Uterus (tissue), 4 donors: ENCODE results near the gene VWCE. TPM values are rescaled to one million over a fixed set of nuclear protein-coding genes. Genes with fewer than 3 reads are reported as not detected.

Experiments
- DNase-seq, 2 donors: peaks; one replicate each; pipeline ENCODE4 v3.0.0-alpha.2; 2019 to 2020
- H3K27ac ChIP-seq, 2 donors: fragments of 200-600 bp; sonication (generic); 1 replicate in 1 of 2; 2 replicates in 1 of 2; pipeline ENCODE4 v1.5.1; 2016 to 2018
- H3K27me3 ChIP-seq, 2 donors: fragments of 200-600 bp; sonication (generic); one replicate each; pipeline ENCODE4 v1.5.1; 2018 to 2019; ENCODE audit warnings: control low read depth in 1 of 2
- H3K36me3 ChIP-seq, 2 donors: fragments of 200-600 bp; sonication (generic); one replicate each; pipeline ENCODE4 v1.5.1; 2019; ENCODE audit warnings: control low read depth in 1 of 2
- H3K4me1 ChIP-seq, 2 donors: fragments of 200-600 bp; sonication (generic); one replicate each; pipeline ENCODE4 v1.5.1; 2018 to 2019; ENCODE audit warnings: control low read depth in 1 of 2
- H3K4me3 ChIP-seq, 2 donors: fragments of 200-600 bp; sonication (generic); 1 replicate in 1 of 2; 2 replicates in 1 of 2; pipeline ENCODE4 v1.5.1; 2018 to 2019; ENCODE audit warnings: mild to moderate bottlenecking in 1 of 2
- H3K9me3 ChIP-seq, 2 donors: fragments of 200-600 bp; sonication (generic); one replicate each; pipeline ENCODE4 v1.5.1; 2019; ENCODE audit warnings: control low read depth in 1 of 2
- CTCF ChIP-seq, 4 experiments: fragments of 200-600 bp in 2 of 4; fragments of 450-650 bp in 2 of 4; sonication (generic) in 2 of 4; IDR thresholded peaks; one replicate each; pipeline ENCODE4 v1.5.1; 2016 to 2019; ENCODE audit warnings: antibody characterized with exemption in 4 of 4, mild to moderate bottlenecking in 2 of 4, moderate library complexity in 1 of 4
- POLR2A ChIP-seq, 2 donors: fragments of 450-650 bp; IDR thresholded peaks; one replicate each; pipeline ENCODE4 v1.6.1; 2016; ENCODE audit warnings: antibody characterized with exemption in 2 of 2, mild to moderate bottlenecking in 1 of 2, moderate library complexity in 1 of 2
- intact Hi-C: fragments of 100-400 bp; cut with DNase I; formaldehyde crosslinking; loops from one replicate; pipeline ENCODE4 v1.15.1; 2023; ENCODE audit warnings: low total_unique reads
- total RNA-seq, 4 donors: library from RNA; depleted of rRNA in 3 of 4; stranded (reverse); fragments of >200 nt in 3 of 4; gene quantifications; one replicate each; pipeline versions ENCODE4 v1.1.0 to v1.2.4, GENCODE V29; 2014 to 2023
- donor health status: DM: yes; HTN: yes; CAD: no.

The VWCE gene
- total RNA-seq, 4 donors from 2014 or later, result 0.51 to 6.5 (median 1.2) TPM

DNA sequence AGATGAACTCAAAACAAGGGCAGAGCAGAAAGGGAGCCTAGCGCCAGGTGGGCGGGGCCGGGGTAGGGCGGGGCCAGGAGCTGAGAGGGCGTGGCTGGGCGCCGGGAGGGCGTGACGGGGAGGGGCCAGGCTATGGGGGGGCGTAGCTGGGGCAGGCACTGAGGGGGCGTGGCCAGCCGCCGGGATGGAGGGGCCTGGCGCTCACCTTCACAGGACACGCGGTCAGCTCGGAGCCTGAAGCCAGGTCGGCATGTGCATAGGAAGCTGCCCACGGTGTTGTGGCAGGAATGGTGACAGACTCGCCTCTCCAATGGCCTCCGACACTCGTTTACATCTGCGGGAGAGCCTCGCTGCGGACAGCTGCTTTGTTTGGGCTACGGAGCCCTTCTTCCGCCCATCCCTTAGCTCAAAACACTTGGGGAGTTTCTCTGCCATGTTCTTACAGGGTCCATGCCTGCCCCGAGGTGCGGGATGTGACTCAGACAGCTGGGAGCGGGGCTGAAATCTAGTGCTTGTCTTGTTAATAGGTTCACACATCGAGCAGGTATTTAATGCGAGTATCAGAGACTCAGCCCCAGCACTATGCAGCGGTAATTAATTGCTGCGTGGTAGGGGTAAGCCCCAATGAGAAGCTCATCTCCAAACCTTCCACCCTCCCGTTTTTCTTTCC, 13.4 kb downstream of the VWCE start:
- peak; percentile 48 to 49 for DNase-seq
- no peak overlapping the region for H3K4me3 ChIP-seq
- TF ChIP-seq POLR2A (IDR thresholded peaks at IDR 0.05) (no peak), CTCF (IDR thresholded peaks at IDR 0.05) (no peak)

DNA sequence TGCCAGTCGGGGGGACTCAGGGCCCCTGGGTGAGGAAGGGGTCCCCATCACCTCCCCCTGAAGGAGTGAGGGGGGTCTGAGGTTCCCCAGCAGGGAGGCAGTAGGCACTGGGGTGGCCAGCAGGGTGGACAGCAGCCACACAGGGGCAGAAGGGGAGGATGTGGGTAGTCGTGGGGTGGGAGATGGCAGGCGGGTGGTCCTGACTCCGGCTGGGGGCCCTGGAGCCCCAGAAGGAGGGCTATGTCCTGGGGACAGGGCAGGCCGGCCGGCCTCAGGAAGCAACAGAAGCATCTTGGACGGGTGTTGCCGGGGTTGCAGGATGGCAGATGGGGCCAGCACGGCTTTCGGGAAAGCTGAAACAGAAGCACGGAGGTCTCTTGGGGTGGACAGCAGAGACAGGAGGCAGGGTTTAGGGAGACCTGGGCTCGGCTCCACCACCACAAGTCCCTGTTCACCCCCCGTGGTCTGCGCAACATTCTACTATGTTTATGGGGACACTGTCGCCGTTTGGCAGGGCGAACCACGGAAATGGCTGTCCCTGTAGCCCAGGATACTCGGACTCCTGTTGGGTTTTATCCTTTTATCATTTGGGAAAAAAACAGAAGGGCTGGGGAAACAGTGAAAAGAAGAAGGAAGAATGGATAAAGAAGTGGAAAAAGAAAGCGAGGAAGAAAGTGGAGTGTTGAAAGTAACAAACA, 14.1 kb downstream of the VWCE start:
- no peak overlapping the region for H3K4me3 ChIP-seq
- no peak overlapping the region for H3K27ac ChIP-seq

More for the DNA sequence above, 13.4 kb downstream of the VWCE start:
- no peaks in the 10 kb centered on the region for H3K36me3 ChIP-seq
- H3K4me1 ChIP-seq, result no peaks in the 10 kb centered on the region
- no peaks in the 10 kb centered on the region for H3K9me3 ChIP-seq
- intact Hi-C loops, result no loop called here
- H3K27ac ChIP-seq, result no peak overlapping the region
- H3K27me3 ChIP-seq, result no peaks in the 10 kb centered on the region

DNA sequence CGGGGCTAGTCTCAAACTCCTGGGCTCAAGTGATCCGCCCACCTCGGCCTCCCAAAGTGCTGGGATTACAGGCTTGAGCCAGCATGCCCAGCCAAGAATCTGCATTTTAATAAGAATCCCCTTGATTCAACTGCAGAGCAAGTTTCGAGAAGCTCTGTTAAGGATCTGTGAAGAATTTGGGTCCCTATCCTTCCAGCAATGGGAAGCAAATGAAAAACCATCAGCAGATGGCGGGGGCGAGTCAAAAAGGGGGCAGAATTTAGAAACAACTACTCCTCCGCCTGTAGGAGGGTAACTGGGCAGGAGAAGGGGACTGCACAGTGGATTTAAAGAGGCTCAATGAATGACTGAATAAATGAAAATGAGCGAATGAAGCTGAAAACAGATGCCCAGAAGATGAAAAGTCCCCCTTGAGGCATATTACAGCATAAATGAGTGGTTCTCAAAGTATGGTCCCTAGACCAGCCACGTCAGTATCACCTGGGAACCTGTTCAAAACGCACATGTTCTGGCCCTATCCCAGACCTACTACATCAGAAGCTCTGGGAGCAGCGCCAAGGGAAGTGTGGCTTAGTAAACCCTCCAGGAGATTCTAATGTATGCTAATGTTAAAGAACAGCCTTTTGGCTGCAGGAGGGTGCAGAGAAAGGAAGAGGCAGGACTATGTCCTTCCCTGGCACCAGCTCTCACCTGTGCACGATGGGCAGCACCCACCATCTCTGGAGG, 15.0 kb downstream of the VWCE start:
- H3K9me3 ChIP-seq, result no peaks in the 10 kb centered on the region
- no peak for DNase-seq

More for the DNA sequence above, 14.1 kb downstream of the VWCE start:
- no peak for DNase-seq
- Histone ChIP-seq H3K9me3 (no peaks in the 10 kb centered on the region), H3K27me3 (no peaks in the 10 kb centered on the region), H3K36me3 (no peaks in the 10 kb centered on the region), H3K4me1 (no peaks in the 10 kb centered on the region)
- TF ChIP-seq CTCF (IDR thresholded peaks at IDR 0.05), result no peak
- no peak for TF ChIP-seq POLR2A (IDR thresholded peaks at IDR 0.05)
- intact Hi-C loops, result no loop called here

GRCh38 chr11:61278001-61278470, 17.1 kb downstream of the VWCE start:
- H3K27ac ChIP-seq, result no peak overlapping the region
- H3K4me3 ChIP-seq, result no peak overlapping the region
- no peaks in the 10 kb centered on the region for H3K4me1 ChIP-seq
- no peak for DNase-seq
- intact Hi-C loops, result no loop called here
- no peaks in the 10 kb centered on the region for H3K27me3 ChIP-seq
- no peaks in the 10 kb centered on the region for H3K36me3 ChIP-seq
- no peaks in the 10 kb centered on the region for H3K9me3 ChIP-seq
- TF ChIP-seq POLR2A (IDR thresholded peaks at IDR 0.05) (no peak), CTCF (IDR thresholded peaks at IDR 0.05) (no peak)

More for the DNA sequence above, 15.0 kb downstream of the VWCE start:
- H3K36me3 ChIP-seq, result no peaks in the 10 kb centered on the region
- TF ChIP-seq POLR2A (IDR thresholded peaks at IDR 0.05) (no peak), CTCF (IDR thresholded peaks at IDR 0.05) (no peak)
- no peaks in the 10 kb centered on the region for H3K27me3 ChIP-seq
- H3K4me1 ChIP-seq, result no peaks in the 10 kb centered on the region
- no peak overlapping the region for H3K4me3 ChIP-seq
- intact Hi-C loops, result no loop called here
- H3K27ac ChIP-seq, result no peak overlapping the region
